WI38 (cell line): ENCODE results near the gene SALL3.
"Not testable (repeated sequence)": the region's sequence is repeated elsewhere in the genome, so short reads cannot be mapped to it uniquely, and the experiment has no call there.

Experiments
- H3K4me3 ChIP-seq: 2 replicates; pipeline ENCODE4 v1.5.1; 2011; ENCODE audit warnings: low read depth, mild to moderate bottlenecking, control low read depth, low read length
- CTCF ChIP-seq: IDR thresholded peaks from 2 replicates; pipeline ENCODE4 v1.5.1; 2012; ENCODE audit warnings: low read depth, mild to moderate bottlenecking, control low read depth, low read length

The SALL3 gene

GRCh38 chr18:78939105-78939504 is 40.5 kb upstream of the SALL3 start:
- TF ChIP-seq CTCF, result no peak
- H3K4me3 ChIP-seq, result no peak overlapping the region

GRCh38 chr18:78939734-78940494 is 39.7 kb upstream of the SALL3 start:
- no peak overlapping the region for H3K4me3 ChIP-seq
- TF ChIP-seq CTCF, result no peak

- not testable (repeated sequence) for H3K4me3 ChIP-seq
Measured at GRCh38 chr18:78942236-78942635, 37.4 kb upstream of the SALL3 start.

GRCh38 chr18:78945628-78946027 is 34.0 kb upstream of the SALL3 start:
- H3K4me3 ChIP-seq, result no peak overlapping the region
- no peak for TF ChIP-seq CTCF

GRCh38 chr18:78947291-78947690 is 32.3 kb upstream of the SALL3 start:
- no peak for TF ChIP-seq CTCF
- no peak overlapping the region for H3K4me3 ChIP-seq

- TF ChIP-seq CTCF, result no peak
Measured at GRCh38 chr18:78948221-78948620, 31.4 kb upstream of the SALL3 start.

GRCh38 chr18:78948707-78949106 is 30.9 kb upstream of the SALL3 start:
- H3K4me3 ChIP-seq, result no peak overlapping the region

More at GRCh38 chr18:78948221-78948620, 31.4 kb upstream of the SALL3 start:
- H3K4me3 ChIP-seq, result no peak overlapping the region

More at GRCh38 chr18:78948707-78949106, 30.9 kb upstream of the SALL3 start:
- TF ChIP-seq CTCF, result no peak
